Measurements from ENCODE around the gene CNKSR2.
"Not testable (repeated sequence)": the region's sequence is repeated elsewhere in the genome, so short reads cannot be mapped to it uniquely, and the experiment has no call there.

The CNKSR2 gene

GRCh38 chrX:21457718-21458117 is 83.5 kb downstream of the CNKSR2 start:
- DNase-seq: no peak

DNA sequence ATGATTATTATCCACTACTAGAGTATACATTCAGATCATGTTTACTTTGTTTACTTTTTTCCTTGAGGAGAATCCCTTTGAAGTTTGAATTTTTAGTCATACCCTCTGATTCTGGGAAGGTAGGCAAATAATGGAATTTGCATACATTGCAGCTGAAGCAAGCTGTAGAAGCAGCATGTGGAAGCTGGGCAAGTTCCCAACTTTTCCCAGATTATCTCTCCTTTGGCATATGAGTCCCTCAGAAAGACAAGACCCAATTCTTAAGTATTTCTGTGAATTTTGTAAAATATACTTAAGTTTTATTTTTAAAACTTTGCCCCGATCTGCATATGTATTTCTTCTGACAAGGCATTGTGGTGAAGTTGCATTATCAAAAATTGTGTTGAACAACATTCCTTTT is 94.9 kb downstream of the CNKSR2 start:
- no peak for DNase-seq

- no peak for DNase-seq
Observed at GRCh38 chrX:21476909-21477308, 102.7 kb downstream of the CNKSR2 start.

DNA sequence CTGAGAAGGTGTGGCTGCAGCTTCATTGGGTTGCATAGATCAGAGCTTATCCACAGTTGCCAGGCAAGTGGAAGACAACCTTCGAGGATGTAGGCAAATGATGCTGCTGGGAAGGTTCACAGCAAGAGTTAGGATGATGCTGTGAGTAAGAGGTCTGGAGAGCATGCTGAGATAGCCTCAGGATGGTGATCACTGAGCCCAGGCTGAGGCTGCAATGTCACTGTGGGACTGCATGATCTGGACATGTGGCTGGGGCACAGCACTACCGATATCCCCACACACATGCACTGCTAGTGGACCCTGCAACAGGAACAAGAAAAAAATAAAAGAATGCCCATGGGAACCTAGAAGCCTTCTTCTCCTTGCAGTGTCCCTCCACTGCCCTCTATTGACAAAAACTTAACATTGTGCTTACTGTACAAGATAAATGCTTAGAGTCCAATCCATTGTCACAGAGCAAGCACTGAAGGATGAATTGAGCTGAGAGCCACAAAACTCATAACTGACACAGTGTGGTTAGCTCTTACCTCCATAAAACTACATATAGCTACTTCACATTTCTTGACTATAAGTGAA is 105.6 kb downstream of the CNKSR2 start:
- DNase-seq: peak; percentile 42

DNA sequence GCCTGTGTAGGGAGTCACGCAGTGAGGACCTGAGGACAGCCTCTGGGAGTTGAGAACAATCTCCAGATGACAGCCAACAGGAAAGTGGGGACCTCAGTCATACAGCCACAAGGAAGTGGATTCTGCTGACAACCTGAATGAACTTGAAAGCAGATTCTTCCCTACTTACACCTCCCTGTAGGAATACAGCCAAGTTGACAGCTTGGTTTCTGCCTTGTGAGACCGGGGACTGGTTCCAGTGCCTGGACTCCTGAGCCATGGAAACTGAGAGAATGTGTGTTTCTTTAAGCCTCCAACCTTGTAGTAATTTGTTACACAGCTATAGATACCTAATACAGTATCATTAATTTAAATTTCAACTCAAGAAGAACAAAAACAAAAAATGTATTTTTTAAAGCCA is 107.5 kb downstream of the CNKSR2 start:
- no peak for DNase-seq

GRCh38 chrX:21484051-21484450 is 109.8 kb downstream of the CNKSR2 start:
- not testable (repeated sequence) for DNase-seq

GRCh38 chrX:21487832-21488231 is 113.6 kb downstream of the CNKSR2 start:
- DNase-seq: peak; percentile 87

- peak; percentile 34 for DNase-seq
Observed at GRCh38 chrX:21490341-21490740, 116.1 kb downstream of the CNKSR2 start.

DNA sequence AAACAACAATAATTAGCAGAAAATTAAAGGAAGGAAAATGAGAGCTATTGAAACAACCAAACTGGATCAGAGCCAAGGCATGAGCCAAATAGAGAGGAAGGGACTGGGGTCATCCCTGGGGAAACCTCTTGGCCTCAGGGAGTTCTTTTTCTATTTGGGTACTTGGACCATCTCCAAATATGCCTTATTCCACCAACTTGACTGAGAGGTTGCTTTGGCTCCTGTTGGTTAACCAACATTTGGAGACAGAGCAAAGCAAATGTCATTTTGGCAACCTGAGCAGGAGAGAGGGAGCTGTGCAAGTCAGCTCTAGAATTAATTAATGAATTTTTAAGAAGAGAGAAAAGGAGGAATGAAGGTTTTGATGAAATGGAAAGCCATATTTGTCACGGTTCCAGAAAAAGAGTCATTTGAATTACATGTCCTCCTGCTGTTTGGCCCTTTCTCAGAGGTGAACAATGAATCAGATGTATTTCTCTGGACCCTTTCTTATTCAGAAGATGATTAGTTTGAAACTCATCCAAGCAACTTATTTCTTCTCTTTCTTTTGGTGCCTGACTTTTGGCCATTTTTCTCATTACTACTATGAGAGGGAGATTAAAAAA is 119.1 kb downstream of the CNKSR2 start:
- no peak for DNase-seq

DNA sequence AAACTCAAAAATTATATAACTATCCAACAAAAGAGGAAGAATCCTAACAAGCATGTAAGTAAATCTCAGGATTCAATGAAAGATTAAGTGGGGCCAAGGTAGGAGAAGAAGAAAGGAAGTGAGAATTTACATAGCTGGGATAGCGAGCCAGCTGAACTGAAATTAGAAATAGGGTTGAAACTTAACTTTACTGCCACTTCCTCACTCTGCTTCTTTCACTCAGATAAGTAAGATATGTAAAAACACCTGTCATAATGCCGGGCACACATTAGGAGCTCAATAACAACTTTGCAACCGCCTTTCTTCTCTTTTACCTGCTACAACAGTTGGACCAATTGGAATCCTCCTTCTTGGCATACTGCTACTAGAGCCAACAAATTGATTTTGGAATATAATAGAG is 129.4 kb downstream of the CNKSR2 start:
- DNase-seq: no peak

- DNase-seq: peak; percentile 25
Observed at GRCh38 chrX:21509912-21510311, 135.7 kb downstream of the CNKSR2 start.

- no peak for DNase-seq
Observed at GRCh38 chrX:21524008-21524407, 149.8 kb downstream of the CNKSR2 start.

DNA sequence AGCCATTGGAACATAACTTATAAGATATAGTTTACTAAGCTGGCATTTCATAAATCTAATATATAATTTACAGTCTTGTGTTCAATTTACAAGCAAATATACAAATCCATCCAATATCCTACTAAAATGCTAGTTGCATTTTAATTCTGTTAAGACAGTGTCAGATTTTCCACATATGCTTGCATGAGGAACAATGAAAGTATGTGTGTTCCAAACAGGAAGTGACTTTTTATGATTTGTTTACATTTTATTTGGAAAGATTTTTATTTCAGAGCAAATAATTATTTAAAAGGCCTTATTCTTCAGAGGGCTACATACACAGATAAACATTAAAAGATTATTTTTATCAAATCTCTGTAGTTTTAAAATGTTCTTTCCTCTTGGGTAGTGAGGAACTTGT is 153.9 kb downstream of the CNKSR2 start:
- DNase-seq: peak; percentile 15

GRCh38 chrX:21529771-21530170 is 155.6 kb downstream of the CNKSR2 start:
- no peak for DNase-seq

DNA sequence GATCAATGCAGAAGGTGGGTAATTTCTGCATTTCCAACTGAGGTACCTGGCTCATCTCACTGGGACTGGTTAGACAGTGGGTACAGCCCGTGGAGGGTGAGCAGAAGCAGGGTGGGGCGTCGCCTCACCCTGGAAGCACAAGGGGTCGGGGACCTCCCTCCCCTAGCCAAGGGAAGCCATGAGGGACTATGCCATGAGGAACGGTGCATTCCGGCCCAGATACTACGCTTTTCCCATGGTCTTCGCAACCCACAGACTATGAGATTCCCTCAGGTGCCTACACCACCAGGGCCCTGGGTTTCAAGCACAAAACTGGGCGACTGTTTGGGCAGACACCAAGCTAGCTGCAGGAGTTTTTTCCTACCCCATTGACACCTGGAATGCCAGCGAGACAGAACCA is 170.4 kb downstream of the CNKSR2 start:
- not testable (repeated sequence) for DNase-seq

- DNase-seq: peak; percentile 6
Observed at GRCh38 chrX:21559417-21559816, 185.2 kb downstream of the CNKSR2 start.

DNA sequence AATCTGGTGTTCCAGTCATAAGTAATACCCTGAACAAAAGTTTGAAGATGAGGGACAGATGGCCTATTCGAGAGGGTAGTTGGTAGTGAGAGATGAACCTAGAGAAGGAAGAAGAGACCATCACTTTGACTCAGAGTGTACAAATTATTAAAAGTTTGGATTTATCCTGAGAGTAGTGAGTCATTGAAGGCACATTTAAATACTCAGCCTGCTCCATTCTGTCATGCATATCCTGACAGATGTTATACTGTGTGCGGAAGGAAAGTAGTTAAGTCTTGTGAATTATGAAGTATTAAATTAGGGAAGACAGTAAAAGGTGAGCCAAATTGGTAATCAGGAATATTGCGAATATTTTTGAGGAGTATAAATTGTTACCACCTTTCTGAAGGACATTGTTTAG is 190.8 kb downstream of the CNKSR2 start:
- DNase-seq: no peak

GRCh38 chrX:21574793-21575192 is 200.6 kb downstream of the CNKSR2 start:
- DNase-seq: no peak

DNA sequence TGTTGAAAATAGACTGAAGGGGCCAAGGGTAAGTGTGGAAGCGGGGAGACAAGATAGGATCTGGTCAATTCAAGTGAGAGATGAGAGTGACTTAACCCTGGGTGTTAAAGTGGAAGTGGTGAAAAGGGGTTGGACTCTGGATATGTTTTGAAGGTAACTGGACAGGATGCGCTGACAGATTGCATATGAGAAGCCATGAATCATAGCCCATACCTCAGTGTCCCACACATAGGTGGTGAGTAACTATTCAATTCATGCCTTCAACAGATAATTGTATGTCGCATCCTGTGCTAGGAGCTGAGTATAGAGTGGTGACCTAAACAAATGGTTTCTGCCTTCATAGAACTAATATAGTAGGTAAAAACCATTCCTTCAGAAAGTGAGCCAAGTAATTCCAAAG is 207.3 kb downstream of the CNKSR2 start:
- DNase-seq: no peak

DNA sequence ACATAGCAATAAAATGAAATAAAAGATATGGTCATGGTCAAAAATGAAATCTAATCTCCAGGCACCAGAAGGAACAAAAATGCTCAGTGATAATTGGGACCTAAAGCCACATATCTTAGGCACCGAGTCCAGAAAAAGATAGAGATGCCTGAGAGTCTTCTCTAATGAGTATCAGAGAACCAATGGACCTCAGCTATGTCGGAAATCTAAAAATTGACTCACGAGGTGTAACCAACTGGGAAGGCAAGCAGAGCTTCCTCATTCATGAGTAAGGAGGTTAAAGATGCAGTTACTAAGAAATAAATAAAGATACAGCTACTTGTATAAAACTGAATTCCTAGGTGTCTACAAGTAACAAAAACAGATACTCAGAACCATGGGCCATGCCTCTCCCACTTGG is 211.8 kb downstream of the CNKSR2 start:
- DNase-seq: no peak

GRCh38 chrX:21590012-21590776 is 216.0 kb downstream of the CNKSR2 start:
- DNase-seq: no peak

DNA sequence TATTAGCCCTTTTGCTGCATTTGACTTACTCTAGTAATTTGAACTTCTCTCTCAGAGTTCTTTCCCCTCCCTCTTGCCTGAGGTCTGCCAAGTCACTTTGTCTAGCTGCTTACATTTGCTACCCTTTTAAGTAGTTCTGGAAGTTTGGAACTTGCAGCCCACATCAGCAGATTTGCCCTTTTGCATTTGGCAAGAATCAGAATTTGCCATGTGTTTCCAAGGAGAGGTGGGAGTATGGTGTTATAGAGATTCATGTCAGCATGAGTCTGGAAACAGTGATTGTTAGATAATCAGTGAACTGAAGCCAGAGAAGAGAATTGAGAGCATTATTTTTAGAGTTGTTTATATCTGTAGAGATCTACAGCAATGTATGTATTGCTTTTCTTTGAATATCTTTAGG is 231.8 kb downstream of the CNKSR2 start:
- no peak for DNase-seq

- no peak for DNase-seq
Observed at GRCh38 chrX:21610168-21610567, 235.9 kb downstream of the CNKSR2 start.

DNA sequence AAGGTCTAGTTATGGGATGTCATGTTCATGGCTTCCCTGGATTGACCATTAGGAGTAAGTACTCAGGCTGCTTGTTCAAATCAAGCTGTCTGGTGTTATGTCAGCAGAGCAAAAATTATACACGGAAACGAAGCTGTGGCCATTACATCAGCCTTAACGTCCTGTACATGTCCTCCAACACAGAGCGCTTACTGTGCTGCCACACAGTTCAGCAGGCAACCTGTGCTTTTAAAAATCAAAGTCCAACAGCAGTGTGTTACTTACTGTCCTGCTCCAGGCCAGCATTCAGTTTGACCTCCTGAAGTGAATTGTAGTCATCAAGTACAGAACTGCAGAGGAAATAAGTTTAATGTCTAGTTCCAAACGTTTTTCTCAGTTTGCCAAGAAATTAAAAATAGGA is 237.9 kb downstream of the CNKSR2 start:
- no peak for DNase-seq

GRCh38 chrX:21616386-21616785 is 242.2 kb downstream of the CNKSR2 start:
- DNase-seq: no peak

All from NCI-H2029 (cell line).